GM19468 (cell line): ENCODE measurements around the gene ANP32A.
A peak's percentile ranks its signal among the peaks of the same experiment; 100 is the strongest.

Source experiments
- ATAC-seq: cut with Tn5 transposase; IDR thresholded peaks from one replicate; pipeline ENCODE4 v1.9.1; 2021; ENCODE audit warnings: mild to moderate bottlenecking, moderate library complexity, moderate number of reproducible peaks; ENCODE audit not compliant: unreplicated experiment; ENCODE audit errors: extremely low read depth

Gene ANP32A

GRCh38 chr15:68801572-68802148, 19.0 kb downstream of the ANP32A start:
- ATAC-seq: no peak

GRCh38 chr15:68800875-68801274, 19.8 kb downstream of the ANP32A start:
- ATAC-seq: no peak

GRCh38 chr15:68798346-68799094, 22.2 kb downstream of the ANP32A start:
- ATAC-seq: no peak

GRCh38 chr15:68797599-68798345, 22.9 kb downstream of the ANP32A start:
- ATAC-seq: no peak

- ATAC-seq: no peak
Measured at GRCh38 chr15:68797191-68797590, 23.5 kb downstream of the ANP32A start.

GRCh38 chr15:68796576-68796975, 24.1 kb downstream of the ANP32A start:
- ATAC-seq: no peak

- ATAC-seq: peak; percentile 30
Measured at GRCh38 chr15:68795298-68795848, 25.3 kb downstream of the ANP32A start.

GRCh38 chr15:68794863-68795262, 25.8 kb downstream of the ANP32A start:
- ATAC-seq: no peak

GRCh38 chr15:68794307-68794706, 26.4 kb downstream of the ANP32A start:
- no peak for ATAC-seq

GRCh38 chr15:68793776-68794175, 26.9 kb downstream of the ANP32A start:
- no peak for ATAC-seq

GRCh38 chr15:68792901-68793766, 27.6 kb downstream of the ANP32A start:
- ATAC-seq: no peak

- ATAC-seq: peak; percentile 16
Measured at GRCh38 chr15:68791431-68792283, 29.0 kb downstream of the ANP32A start.

- ATAC-seq: no peak
Measured at GRCh38 chr15:68790910-68791309, 29.8 kb downstream of the ANP32A start.

- no peak for ATAC-seq
Measured at GRCh38 chr15:68790242-68790575, 30.5 kb downstream of the ANP32A start.

GRCh38 chr15:68789534-68790241, 31.0 kb downstream of the ANP32A start:
- no peak for ATAC-seq

GRCh38 chr15:68789091-68789490, 31.6 kb downstream of the ANP32A start:
- ATAC-seq: no peak

GRCh38 chr15:68788264-68788624, 32.5 kb downstream of the ANP32A start:
- ATAC-seq: no peak

GRCh38 chr15:68787609-68788263, 33.0 kb downstream of the ANP32A start:
- ATAC-seq: no peak
